Psoas muscle (tissue), 8 donors: Measurements from ENCODE around the gene SH2B3. TPM values are rescaled to one million over a fixed set of nuclear protein-coding genes. Genes with fewer than 3 reads are reported as not detected.

ENCODE experiments used
- ATAC-seq, 4 donors: fragments of 200-7000 bp; cut with Tn5 transposase; one replicate each; pipeline ENCODE4 v1.9.1; 2020; ENCODE audit warnings: moderate library complexity in 3 of 4, mild to moderate bottlenecking in 2 of 4
- DNase-seq, 2 donors: peaks; one replicate each; pipeline ENCODE4 v3.0.0-alpha.2; 2020
- H3K27ac ChIP-seq: fragments of 200-600 bp; one replicate; pipeline ENCODE4 v1.8.0; 2022
- H3K27me3 ChIP-seq, 3 donors: fragments of 200-600 bp in 1 of 3; one replicate each; pipeline versions ENCODE4 v1.6.1 to v1.8.0; 2013 to 2022; ENCODE audit warnings: low read length in 2 of 3, mild to moderate bottlenecking in 2 of 3, moderate library complexity in 1 of 3; ENCODE audit not compliant: insufficient read depth in 3 of 3
- H3K36me3 ChIP-seq, 2 donors: fragments of 200-600 bp in 1 of 2; one replicate each; pipeline versions ENCODE4 v1.6.1 to v1.8.0; 2013 to 2022; ENCODE audit warnings: low read depth in 1 of 2, mild to moderate bottlenecking in 1 of 2, moderate library complexity in 1 of 2; ENCODE audit not compliant: insufficient read depth in 1 of 2
- H3K4me1 ChIP-seq: fragments of 200-600 bp; one replicate; pipeline ENCODE4 v1.8.0; 2022
- H3K4me3 ChIP-seq: fragments of 200-600 bp; one replicate; pipeline ENCODE4 v1.8.0; 2022; ENCODE audit warnings: mild to moderate bottlenecking
- H3K9me3 ChIP-seq: fragments of 200-600 bp; one replicate; pipeline ENCODE4 v1.8.0; 2022
- WGBS, 3 donors: extraction: QIAGEN DNeasy Blood & Tissue Kit; methylation state at CpG; one replicate each; pipeline versions ENCODE4 v1.1.6 to v1.1.7; 2013; 5-methylcytosine and 5-hydroxymethylcytosine counted together
- intact Hi-C, 2 donors: fragments of 100-400 bp; cut with DNase I; formaldehyde crosslinking; loops; one replicate each; pipeline versions ENCODE4 v1.11.0 to v1.14.2; 2022
- polyA plus RNA-seq, 3 donors: library from polyadenylated mRNA; stranded (reverse); fragments of 200-250 nt; gene quantifications; one replicate each; pipeline ENCODE4 v1.2.3, GENCODE V29; 2013
- total RNA-seq, 4 donors: library from RNA; stranded (reverse); fragmentation: NEBNext Ultra II Directional in 2 of 4; extraction: Animal tissue kit (Norgen Biotek cat#: 25700) in 2 of 4; gene quantifications; one replicate each; pipeline versions ENCODE4 v1.2.1 to v1.2.4, GENCODE V29; 2021 to 2023
- TF ChIP-seq, protein P1 (sequence below): fragments of 200-600 bp; IDR thresholded peaks from one replicate; pipeline ENCODE4 v1.8.0; 2022; ENCODE audit warnings: antibody characterized with exemption
- donor health status: healthy with polysubstance abuse.
- donor health status: DM: no; HTN: no; CAD: no; lungs with moderate emphysema.
- donor health status: Bipolar disorder and iron deficiency.
- donor health status: healthy.
- donor health status: DM: yes; HTN: yes; CAD: no.
- donor health status: DM: no; HTN: no; CAD: no.
- donor health status: DM: no; HTN: no; CAD: no.
- donor health status: DM: yes; HTN: yes; CAD: no.

SH2B3 gene
- total and polyA plus RNA-seq, 7 donors = 4.4 to 25.0 (median 11.9) TPM

DNA sequence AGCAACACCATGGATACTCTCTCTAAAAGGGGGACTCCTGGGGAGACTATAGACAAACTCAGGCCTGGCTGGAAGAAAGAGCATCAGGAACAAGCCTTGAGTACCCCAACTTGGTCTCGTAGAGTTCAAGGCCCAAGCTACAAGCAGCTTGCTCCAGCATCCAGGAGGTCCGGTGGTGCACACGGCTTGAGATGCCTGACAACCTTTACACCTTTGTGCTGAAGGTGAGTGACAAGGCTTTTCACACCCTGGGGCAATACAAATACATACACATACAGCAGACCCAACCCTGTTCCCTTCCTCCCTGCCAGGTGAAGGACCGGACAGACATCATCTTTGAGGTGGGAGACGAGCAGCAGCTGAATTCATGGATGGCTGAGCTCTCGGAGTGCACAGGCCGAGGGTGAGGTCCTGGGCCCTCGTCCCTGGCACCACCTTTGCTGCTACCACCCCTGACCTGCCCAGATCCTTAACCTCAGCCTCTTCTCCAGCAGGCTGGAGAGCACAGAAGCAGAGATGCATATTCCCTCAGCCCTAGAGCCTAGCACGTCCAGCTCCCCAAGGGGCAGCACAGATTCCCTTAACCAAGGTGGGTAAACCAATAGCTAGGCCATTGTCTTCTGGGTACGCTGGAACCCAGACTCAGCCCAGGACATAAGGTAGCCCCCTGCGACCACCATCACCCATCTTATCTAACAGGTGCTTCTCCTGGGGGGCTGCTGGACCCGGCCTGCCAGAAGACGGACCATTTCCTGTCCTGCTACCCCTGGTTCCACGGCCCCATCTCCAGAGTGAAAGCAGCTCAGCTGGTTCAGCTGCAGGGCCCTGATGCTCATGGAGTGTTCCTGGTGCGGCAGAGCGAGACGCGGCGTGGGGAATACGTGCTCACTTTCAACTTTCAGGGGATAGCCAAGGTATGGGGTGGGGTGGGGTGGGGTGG lies 41.2 kb downstream of the SH2B3 start:
- Histone ChIP-seq H3K4me3 (no peak overlapping the region), H3K27me3 (no peaks in the 10 kb centered on the region), H3K9me3 (no peaks in the 10 kb centered on the region), H3K4me1 (peaks cover 69% of the 10 kb centered on the region), H3K27ac (peak overlapping the region; percentile 76), H3K36me3 (peaks cover 8 to 47% of the 10 kb centered on the region in 2 donors)
- TF ChIP-seq, protein P1, sequence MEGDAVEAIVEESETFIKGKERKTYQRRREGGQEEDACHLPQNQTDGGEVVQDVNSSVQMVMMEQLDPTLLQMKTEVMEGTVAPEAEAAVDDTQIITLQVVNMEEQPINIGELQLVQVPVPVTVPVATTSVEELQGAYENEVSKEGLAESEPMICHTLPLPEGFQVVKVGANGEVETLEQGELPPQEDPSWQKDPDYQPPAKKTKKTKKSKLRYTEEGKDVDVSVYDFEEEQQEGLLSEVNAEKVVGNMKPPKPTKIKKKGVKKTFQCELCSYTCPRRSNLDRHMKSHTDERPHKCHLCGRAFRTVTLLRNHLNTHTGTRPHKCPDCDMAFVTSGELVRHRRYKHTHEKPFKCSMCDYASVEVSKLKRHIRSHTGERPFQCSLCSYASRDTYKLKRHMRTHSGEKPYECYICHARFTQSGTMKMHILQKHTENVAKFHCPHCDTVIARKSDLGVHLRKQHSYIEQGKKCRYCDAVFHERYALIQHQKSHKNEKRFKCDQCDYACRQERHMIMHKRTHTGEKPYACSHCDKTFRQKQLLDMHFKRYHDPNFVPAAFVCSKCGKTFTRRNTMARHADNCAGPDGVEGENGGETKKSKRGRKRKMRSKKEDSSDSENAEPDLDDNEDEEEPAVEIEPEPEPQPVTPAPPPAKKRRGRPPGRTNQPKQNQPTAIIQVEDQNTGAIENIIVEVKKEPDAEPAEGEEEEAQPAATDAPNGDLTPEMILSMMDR = no peak
- ATAC-seq = no peak
- DNase-seq = no peak
- intact Hi-C loops = loop anchor here in 1 of 2 donors (2.0 kb wide), 1 partner anchor 42 kb away; the partner anchor contains the start of gene SH2B3
- 82 to 88% (median 87%) methylated on average over 20 of the region's 20 CpGs for WGBS, 3 donors

DNA sequence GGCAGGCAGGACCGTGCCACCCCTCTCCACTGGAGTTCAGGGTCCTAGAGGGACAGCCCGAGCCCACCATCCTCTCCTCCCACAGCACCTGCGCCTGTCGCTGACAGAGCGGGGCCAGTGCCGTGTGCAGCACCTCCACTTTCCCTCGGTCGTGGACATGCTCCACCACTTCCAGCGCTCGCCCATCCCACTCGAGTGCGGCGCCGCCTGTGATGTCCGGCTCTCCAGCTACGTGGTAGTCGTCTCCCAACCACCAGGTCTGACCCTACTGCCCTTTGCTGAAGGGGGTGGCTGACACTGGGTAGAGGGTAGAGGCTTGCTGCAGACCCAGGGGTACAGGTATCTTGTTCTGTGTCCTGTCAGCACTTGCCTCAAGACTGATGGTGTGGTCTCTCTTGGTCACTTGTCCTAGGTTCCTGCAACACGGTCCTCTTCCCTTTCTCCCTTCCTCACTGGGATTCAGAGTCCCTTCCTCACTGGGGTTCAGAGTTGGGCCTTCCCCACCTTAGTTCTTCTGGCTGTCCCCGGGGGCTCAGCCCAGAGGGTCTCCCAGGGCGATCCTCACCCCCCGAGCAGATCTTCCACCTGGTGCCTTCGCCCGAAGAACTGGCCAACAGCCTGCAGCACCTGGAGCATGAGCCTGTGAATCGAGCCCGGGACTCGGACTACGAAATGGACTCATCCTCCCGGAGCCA lies 42.0 kb downstream of the SH2B3 start:
- ATAC-seq (no peak), DNase-seq (no peak)
- H3K4me3 ChIP-seq = no peak overlapping the region
- 80 to 87% (median 84%) methylated on average over 27 to 28 of the region's 28 CpGs for WGBS, 3 donors
- H3K27ac ChIP-seq = peak overlapping the region; percentile 87
- TF ChIP-seq, protein P1 = no peak
- intact Hi-C loops = loop anchor here in 1 of 2 donors (2.0 kb wide), 1 partner anchor 43 kb away; the partner anchor contains the start of gene SH2B3
- no peaks in the 10 kb centered on the region for H3K9me3 ChIP-seq
- peaks cover 69% of the 10 kb centered on the region for H3K4me1 ChIP-seq
- H3K27me3 ChIP-seq = no peaks in the 10 kb centered on the region
- H3K36me3 ChIP-seq = peaks cover 8 to 55% of the 10 kb centered on the region in 2 donors

DNA sequence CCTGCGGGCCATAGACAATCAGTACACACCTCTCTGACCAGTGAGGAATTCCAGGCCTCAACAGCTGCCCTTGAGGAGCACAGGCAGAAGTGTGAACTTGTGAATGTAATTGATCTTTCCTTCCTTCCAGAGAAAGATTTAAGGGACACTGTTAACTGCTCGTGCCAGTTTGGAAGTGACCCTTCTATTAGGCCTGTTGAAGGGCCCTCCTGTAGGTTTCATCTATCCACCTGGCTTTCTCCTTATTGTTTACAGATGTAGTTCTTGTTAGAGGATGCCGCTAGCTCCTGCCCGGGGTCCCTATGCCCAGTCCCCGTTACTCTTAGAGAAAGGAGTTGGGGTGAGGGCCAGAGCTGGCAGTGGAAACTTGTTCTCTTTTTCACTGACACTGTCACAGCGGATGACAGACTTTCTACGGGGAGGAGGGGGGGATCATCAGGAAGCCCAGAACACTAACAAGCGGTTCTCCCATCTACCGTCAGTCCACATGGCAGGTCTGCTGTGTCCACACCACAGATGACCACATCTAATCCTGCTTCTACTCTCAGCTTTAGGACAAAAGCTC lies 42.6 kb downstream of the SH2B3 start:
- Histone ChIP-seq H3K9me3 (no peaks in the 10 kb centered on the region), H3K4me3 (no peak overlapping the region), H3K36me3 (peaks cover 8 to 60% of the 10 kb centered on the region in 2 donors), H3K27me3 (no peaks in the 10 kb centered on the region), H3K27ac (peak overlapping the region; percentile 87), H3K4me1 (peaks cover 63% of the 10 kb centered on the region)
- intact Hi-C loops = no loop called here
- 45 to 59% (median 50%) methylated on average over 9 of the region's 9 CpGs for WGBS, 3 donors
- peak in 3 of 4 donors; percentile 1 to 31 (median 19) for ATAC-seq
- TF ChIP-seq, protein P1 = no peak
- DNase-seq = no peak

DNA sequence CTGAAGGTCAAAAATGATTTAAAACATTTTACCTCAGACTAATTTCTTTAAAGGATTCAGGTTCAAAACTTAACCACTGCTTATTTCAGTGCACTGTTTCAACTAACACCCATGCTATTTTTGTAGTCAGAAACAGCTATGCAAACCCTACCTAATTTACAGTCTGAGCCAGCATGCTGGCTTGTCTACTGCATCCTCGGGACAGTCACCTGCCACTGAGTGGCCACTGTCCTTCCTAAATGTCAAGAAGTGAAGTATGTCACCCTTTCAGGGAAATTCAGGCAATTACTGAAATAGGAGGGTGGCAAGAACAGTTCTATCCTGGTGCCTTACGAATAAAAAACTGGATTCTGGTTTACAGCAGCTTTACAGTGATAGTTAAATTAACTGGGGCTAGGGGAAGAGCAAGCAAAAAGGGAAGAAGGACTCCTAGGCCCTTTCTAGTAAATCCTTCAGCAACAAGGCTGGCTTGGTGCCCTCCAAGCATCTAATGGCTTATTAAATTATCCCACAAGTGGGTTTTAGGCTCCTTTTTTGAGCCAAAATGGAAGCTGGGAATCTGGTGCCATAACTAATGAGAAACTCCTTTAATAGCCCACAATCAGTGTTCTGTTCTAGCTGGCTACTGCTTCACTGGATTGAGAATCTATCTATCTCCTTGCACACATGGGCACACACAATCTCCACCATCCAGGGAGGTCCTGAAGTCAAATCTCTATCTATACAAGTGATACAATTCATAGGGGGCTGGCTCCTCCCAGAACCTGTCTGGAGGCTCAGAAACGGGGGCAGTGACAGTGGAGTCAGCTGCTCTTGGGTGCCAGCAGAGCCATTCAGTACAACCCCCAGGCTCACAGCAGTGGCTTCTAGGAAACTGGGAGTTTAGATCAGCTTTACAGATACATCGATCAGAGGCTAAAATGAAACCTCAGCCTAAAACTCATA lies 43.4 kb downstream of the SH2B3 start:
- Histone ChIP-seq H3K9me3 (no peaks in the 10 kb centered on the region), H3K27ac (peak overlapping the region; percentile 87), H3K4me1 (peaks cover 60% of the 10 kb centered on the region), H3K4me3 (no peak overlapping the region), H3K36me3 (peaks cover 8 to 60% of the 10 kb centered on the region in 2 donors), H3K27me3 (no peaks in the 10 kb centered on the region)
- DNase-seq (no peak), ATAC-seq (peak; percentile 31 to 71 (median 66))
- TF ChIP-seq, protein P1 = no peak
- 36 to 50% (median 44%) methylated on average over 4 of the region's 4 CpGs for WGBS, 3 donors
- intact Hi-C loops = no loop called here
